HepG2 (cell line): ENCODE results near the gene BRD1. TPM values are rescaled to one million over a fixed set of nuclear protein-coding genes. Genes with fewer than 3 reads are reported as not detected.
A peak's percentile ranks its signal among the peaks of the same experiment; 100 is the strongest.

ENCODE experiments used
- ASH2L ChIP-seq: fragments of 300-600, 200-600 bp; sonication (generic); IDR thresholded peaks from 2 replicates; pipeline ENCODE4 v1.7.0; 2017; ENCODE audit warnings: low read depth, mild to moderate bottlenecking, moderate library complexity, mixed read lengths, low read length; ENCODE audit not compliant: insufficient read length
- HNF4A ChIP-seq: sonication (generic); formaldehyde crosslinking; IDR thresholded peaks from 2 replicates; pipeline ENCODE4 v1.4.0; 2020; ENCODE audit warnings: missing genetic modification reagents
- MTA1 ChIP-seq: sonication (generic); formaldehyde crosslinking; IDR thresholded peaks from 2 replicates; pipeline ENCODE4 v1.4.0; 2020; ENCODE audit warnings: missing genetic modification reagents, mild to moderate bottlenecking, borderline replicate concordance
- MXD3 ChIP-seq: IDR thresholded peaks from 2 replicates; pipeline ENCODE4 v1.6.1; 2016; ENCODE audit warnings: mild to moderate bottlenecking, missing biosample characterization, missing genetic modification reagents
- SMAD3 ChIP-seq: sonication (generic); formaldehyde crosslinking; IDR thresholded peaks from 2 replicates; pipeline ENCODE4 v1.4.0; 2020; ENCODE audit warnings: missing genetic modification reagents
- TAF1 ChIP-seq: sonication (generic); formaldehyde crosslinking; IDR thresholded peaks from 2 replicates; pipeline ENCODE4 v1.4.0; 2020; ENCODE audit warnings: missing genetic modification reagents
- ZBTB7B ChIP-seq: sonication (generic); formaldehyde crosslinking; IDR thresholded peaks from 2 replicates; pipeline ENCODE4 v1.4.0; 2020; ENCODE audit warnings: missing genetic modification reagents
- ZFP91 ChIP-seq: sonication (generic); formaldehyde crosslinking; IDR thresholded peaks from 2 replicates; pipeline ENCODE4 v1.9.0; 2022; ENCODE audit warnings: missing genetic modification reagents, mild to moderate bottlenecking, borderline replicate concordance
- ZNF142 ChIP-seq: sonication (generic); formaldehyde crosslinking; IDR thresholded peaks from 2 replicates; pipeline ENCODE4 v1.4.0; 2020; ENCODE audit warnings: missing genetic modification reagents
- ZNF512B ChIP-seq: sonication (generic); formaldehyde crosslinking; IDR thresholded peaks from 2 replicates; pipeline ENCODE4 v1.5.1; 2020; ENCODE audit warnings: missing genetic modification reagents, mild to moderate bottlenecking, borderline replicate concordance
- ZNF713 ChIP-seq: sonication (generic); formaldehyde crosslinking; IDR thresholded peaks from 2 replicates; pipeline ENCODE4 v1.4.0; 2020; ENCODE audit warnings: mild to moderate bottlenecking, missing genetic modification reagents
- polyA plus RNA-seq, 8 experiments: library from polyadenylated mRNA; depleted of rRNA in 3 of 8; stranded (reverse) in 7 of 8; unstranded in 1 of 8; fragments of >200 nt; fragmentation: Illumina TruSeq in 4 of 8; extraction: Trizol in 4 of 8; gene quantifications; 2 replicates each; pipeline versions ENCODE4 v1.2.1 to v1.2.3, GENCODE V29; 2011 to 2016; ENCODE audit warnings: low read depth in 4 of 8, missing spikeins in 1 of 8, mixed read lengths in 1 of 8; ENCODE audit not compliant: insufficient read depth in 1 of 8
- total RNA-seq, 5 experiments: library from RNA; depleted of rRNA; stranded (reverse); fragments of >200 nt; fragmentation: Illumina TruSeq; extraction: Trizol; gene quantifications; 2 replicates each; pipeline ENCODE4 v1.2.3, GENCODE V29; 2016; ENCODE audit warnings: low read depth in 1 of 5
- TF ChIP-seq, protein P1 (sequence below): sonication (generic); formaldehyde crosslinking; IDR thresholded peaks from 2 replicates; pipeline ENCODE4 v1.4.0; 2020; ENCODE audit warnings: mild to moderate bottlenecking, missing genetic modification reagents
- TF ChIP-seq, protein P2 (sequence below): sonication (generic); formaldehyde crosslinking; IDR thresholded peaks from 2 replicates; pipeline ENCODE4 v1.4.0; 2020; ENCODE audit warnings: missing genetic modification reagents, low read depth, mild to moderate bottlenecking, borderline replicate concordance
- TF ChIP-seq, protein P3 (sequence below): sonication (generic); formaldehyde crosslinking; IDR thresholded peaks from 2 replicates; pipeline ENCODE4 v1.8.0; 2022; ENCODE audit warnings: missing genetic modification reagents, mild to moderate bottlenecking, borderline replicate concordance

Gene BRD1
- total and polyA plus RNA-seq, 2 of the 13 experiments (the other 11 are each of a cell fraction or from before 2014, with no cell fraction given) = 5.1 to 12.0 TPM

- TF ChIP-seq ZNF142 (peak; percentile 62; the same call in 1 of the 2 replicates), MTA1 (CRISPR knock-in tag) (0 out of 2 replicates have a peak, but pooled peaks have one; percentile 38), ZFP91 (CRISPR knock-in tag) (peak; percentile 18; the same call in 1 of the 2 replicates), TAF1 (CRISPR knock-in tag) (peak; percentile 43; the same call in 1 of the 2 replicates), SMAD3 (CRISPR knock-in tag) (no peak), ZNF512B (CRISPR knock-in tag) (no peak), MXD3 (CRISPR knock-in tag) (peak; percentile 26; the same call in 1 of the 2 replicates), ASH2L (peak; percentile 53), ZBTB7B (CRISPR knock-in tag) (0 out of 2 replicates have a peak, but pooled peaks have one; percentile 23), HNF4A (no peak), ZNF713 (CRISPR knock-in tag) (no peak)
- TF ChIP-seq, protein P1, sequence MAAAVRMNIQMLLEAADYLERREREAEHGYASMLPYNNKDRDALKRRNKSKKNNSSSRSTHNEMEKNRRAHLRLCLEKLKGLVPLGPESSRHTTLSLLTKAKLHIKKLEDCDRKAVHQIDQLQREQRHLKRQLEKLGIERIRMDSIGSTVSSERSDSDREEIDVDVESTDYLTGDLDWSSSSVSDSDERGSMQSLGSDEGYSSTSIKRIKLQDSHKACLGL (CRISPR knock-in tag) = peak; percentile 84; the same call in 1 of the 2 replicates
- TF ChIP-seq, protein P2, sequence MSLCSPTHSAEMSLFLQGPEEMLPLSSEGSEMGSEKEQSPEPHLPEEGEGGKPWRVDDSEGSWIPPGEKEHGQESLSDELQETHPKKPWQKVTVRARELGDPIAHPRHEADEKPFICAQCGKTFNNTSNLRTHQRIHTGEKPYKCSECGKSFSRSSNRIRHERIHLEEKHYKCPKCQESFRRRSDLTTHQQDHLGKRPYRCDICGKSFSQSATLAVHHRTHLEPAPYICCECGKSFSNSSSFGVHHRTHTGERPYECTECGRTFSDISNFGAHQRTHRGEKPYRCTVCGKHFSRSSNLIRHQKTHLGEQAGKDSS = peak; percentile 16; the same call in 1 of the 2 replicates
- TF ChIP-seq, protein P3, sequence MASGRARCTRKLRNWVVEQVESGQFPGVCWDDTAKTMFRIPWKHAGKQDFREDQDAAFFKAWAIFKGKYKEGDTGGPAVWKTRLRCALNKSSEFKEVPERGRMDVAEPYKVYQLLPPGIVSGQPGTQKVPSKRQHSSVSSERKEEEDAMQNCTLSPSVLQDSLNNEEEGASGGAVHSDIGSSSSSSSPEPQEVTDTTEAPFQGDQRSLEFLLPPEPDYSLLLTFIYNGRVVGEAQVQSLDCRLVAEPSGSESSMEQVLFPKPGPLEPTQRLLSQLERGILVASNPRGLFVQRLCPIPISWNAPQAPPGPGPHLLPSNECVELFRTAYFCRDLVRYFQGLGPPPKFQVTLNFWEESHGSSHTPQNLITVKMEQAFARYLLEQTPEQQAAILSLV (CRISPR knock-in tag) = peak; percentile 14; the same call in 1 of the 2 replicates
These were observed 936 bp downstream of the BRD1 start (continued) for GRCh38 chr22:49826603-49827270.
